ENCODE measurements around the gene ME3. TPM values are rescaled to one million over a fixed set of nuclear protein-coding genes. Genes with fewer than 3 reads are reported as not detected.

Gene ME3
- total RNA-seq, 4 donors from 2014 or later, result 1.9 to 18.3 (median 5.6) TPM

DNA sequence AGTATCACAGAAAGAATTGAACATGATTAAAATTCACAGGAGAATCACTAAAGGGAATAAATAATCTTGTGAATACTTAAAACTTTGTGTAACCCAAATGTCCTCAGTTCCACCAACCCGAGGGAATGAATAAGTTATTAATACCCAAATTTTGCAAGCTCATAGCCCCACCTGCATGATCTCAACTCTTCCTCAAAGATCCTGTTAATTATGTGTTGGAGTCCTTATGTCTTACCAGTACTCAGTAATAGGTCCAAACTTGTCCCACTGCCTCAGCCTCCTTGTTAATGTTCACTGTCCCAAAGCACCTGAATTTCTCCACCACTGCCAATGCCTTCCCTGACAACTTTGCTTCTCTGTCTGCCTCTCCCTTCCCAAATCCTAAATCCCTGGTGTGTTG is 46.1 kb upstream of the ME3 start:
- WGBS, 2 donors, result 30 to 36% methylated on average over 1 of the region's 1 CpG
- TF ChIP-seq POLR2A (IDR thresholded peaks at IDR 0.05), result no peak
- TF ChIP-seq, protein P1, sequence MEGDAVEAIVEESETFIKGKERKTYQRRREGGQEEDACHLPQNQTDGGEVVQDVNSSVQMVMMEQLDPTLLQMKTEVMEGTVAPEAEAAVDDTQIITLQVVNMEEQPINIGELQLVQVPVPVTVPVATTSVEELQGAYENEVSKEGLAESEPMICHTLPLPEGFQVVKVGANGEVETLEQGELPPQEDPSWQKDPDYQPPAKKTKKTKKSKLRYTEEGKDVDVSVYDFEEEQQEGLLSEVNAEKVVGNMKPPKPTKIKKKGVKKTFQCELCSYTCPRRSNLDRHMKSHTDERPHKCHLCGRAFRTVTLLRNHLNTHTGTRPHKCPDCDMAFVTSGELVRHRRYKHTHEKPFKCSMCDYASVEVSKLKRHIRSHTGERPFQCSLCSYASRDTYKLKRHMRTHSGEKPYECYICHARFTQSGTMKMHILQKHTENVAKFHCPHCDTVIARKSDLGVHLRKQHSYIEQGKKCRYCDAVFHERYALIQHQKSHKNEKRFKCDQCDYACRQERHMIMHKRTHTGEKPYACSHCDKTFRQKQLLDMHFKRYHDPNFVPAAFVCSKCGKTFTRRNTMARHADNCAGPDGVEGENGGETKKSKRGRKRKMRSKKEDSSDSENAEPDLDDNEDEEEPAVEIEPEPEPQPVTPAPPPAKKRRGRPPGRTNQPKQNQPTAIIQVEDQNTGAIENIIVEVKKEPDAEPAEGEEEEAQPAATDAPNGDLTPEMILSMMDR (IDR thresholded peaks at IDR 0.05), result no peak
- intact Hi-C loops (cut with DNase I), result no loop called here
- H3K27me3 ChIP-seq, result no peaks in the 10 kb centered on the region
- no peak for DNase-seq
- no peak overlapping the region for H3K4me3 ChIP-seq
- H3K27ac ChIP-seq, result peak overlapping the region; percentile 7 to 60 (median 37)
- no peaks in the 10 kb centered on the region for H3K9me3 ChIP-seq
- peaks cover 0 to 38% (median 16%) of the 10 kb centered on the region in 3 donors for H3K4me1 ChIP-seq
- no peaks in the 10 kb centered on the region for H3K36me3 ChIP-seq

DNA sequence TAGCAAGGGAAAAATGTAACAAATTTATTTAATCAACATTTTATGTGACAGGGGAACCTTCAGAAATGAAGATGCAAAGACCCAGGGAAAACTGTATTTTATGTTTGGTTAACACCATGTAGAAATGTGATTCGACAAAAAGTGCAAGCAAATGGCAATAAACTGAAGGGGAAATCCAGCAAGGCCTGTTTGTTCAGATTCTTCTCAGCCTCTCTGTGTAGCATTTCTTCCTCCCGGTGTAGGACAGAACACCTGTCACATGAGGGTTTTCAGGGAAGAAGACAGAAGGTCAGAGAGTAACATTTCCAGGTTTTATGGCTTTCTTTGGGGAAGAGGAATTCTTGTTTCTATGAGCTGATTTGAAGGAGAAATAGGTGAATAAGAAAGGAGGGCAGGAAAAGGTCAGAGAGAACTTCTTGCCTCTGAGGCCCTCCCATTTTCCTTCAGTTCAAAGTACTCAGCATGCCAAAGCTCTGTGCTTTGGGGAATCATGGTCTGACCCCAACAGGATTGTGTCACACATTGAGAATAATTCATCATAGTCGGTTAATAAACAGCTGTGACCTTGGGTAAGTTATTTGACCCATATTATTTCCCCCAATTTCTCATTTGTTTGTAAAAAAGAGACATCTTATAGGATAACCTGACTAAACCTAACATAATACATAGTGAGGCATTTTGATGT is 45.5 kb upstream of the ME3 start:
- intact Hi-C loops (cut with DNase I), result no loop called here
- Histone ChIP-seq H3K4me1 (peaks cover 0 to 38% (median 16%) of the 10 kb centered on the region in 3 donors), H3K4me3 (no peak overlapping the region), H3K9me3 (no peaks in the 10 kb centered on the region), H3K27me3 (no peaks in the 10 kb centered on the region), H3K36me3 (no peaks in the 10 kb centered on the region), H3K27ac (peak overlapping the region; percentile 7 to 60 (median 37))
- DNase-seq, result no peak
- TF ChIP-seq, protein P1 (IDR thresholded peaks at IDR 0.05), result no peak
- no peak for TF ChIP-seq POLR2A (IDR thresholded peaks at IDR 0.05)
- WGBS, 2 donors, result 45 to 49% methylated on average over 3 of the region's 3 CpGs

DNA sequence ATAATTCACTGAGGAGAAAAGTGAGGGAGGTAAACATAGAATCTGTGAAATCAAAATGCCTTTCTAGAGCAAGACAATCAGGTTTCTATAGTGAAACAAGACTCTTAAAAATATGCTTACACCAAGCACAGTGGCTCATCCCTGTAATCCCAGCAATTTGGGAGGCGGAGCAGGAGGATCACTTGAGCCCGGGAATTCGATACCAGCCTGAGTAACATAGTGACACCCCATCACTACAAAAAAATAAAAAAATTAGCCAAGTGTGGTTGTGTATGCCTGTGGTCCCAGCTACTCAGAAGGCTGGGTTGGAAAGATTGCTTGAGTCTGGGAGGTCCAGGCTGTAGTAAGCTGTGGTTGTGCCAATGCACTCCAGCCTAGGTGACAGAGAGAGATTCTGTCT is 43.2 kb upstream of the ME3 start:
- Histone ChIP-seq H3K9me3 (no peaks in the 10 kb centered on the region), H3K4me3 (no peak overlapping the region), H3K27me3 (no peaks in the 10 kb centered on the region), H3K4me1 (peaks cover 0 to 36% (median 16%) of the 10 kb centered on the region in 3 donors), H3K36me3 (no peaks in the 10 kb centered on the region), H3K27ac (no peak overlapping the region)
- WGBS, 2 donors, result 94% methylated on average over 3 of the region's 3 CpGs
- TF ChIP-seq POLR2A (IDR thresholded peaks at IDR 0.05), result no peak
- intact Hi-C loops (cut with DNase I), result no loop called here
- DNase-seq, result no peak

DNA sequence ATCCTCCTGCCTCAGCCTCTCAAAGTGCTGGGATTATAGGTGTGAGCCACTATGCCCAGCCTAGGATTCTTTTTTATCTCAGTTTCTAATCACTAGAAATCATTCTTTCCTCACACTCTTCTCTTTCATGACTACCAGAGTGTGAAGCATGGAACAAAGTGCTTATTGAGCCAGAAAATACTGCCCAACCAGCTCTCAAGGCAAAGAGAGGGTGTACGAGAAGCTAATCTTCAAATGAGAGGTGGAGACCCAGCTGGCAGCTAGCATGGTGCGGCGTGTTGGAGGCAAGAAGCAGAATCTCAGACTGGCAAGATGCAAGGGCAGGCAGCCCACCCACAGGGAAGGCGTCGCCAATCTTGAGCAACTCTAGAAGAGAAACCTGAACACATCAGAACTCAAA is 41.1 kb upstream of the ME3 start:
- Histone ChIP-seq H3K9me3 (peaks cover 0 to 4% (median 0%) of the 10 kb centered on the region in 3 donors), H3K27me3 (no peaks in the 10 kb centered on the region), H3K27ac (no peak overlapping the region), H3K36me3 (no peaks in the 10 kb centered on the region), H3K4me3 (no peak overlapping the region), H3K4me1 (peaks cover 0 to 16% (median 10%) of the 10 kb centered on the region in 3 donors)
- no peak for DNase-seq
- 88 to 90% methylated on average over 5 of the region's 5 CpGs for WGBS, 2 donors
- intact Hi-C loops (cut with DNase I), result no loop called here
- TF ChIP-seq POLR2A (IDR thresholded peaks at IDR 0.05), result no peak
- TF ChIP-seq, protein P1 (IDR thresholded peaks at IDR 0.05), result no peak

DNA sequence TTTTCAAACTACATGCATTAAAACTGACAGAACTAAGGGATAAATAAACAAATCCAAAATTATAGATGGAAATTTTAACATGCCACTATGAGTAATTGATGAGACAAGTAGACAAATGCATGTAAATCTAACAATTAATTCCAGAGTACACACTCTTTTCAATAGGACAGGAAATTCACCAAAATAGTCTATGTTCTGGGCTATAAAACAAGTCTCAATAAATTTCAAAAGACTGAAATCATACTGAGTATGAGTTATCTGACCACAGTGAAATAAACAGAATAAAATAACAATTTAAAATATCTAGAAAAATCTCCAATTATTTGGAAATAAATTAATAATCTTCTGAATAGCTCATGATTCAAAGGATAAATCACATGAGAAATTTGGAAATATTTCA is 38.5 kb upstream of the ME3 start:
- Histone ChIP-seq H3K9me3 (peaks cover 0 to 4% (median 0%) of the 10 kb centered on the region in 3 donors), H3K27ac (no peak overlapping the region), H3K4me1 (no peaks in the 10 kb centered on the region), H3K4me3 (no peak overlapping the region), H3K27me3 (no peaks in the 10 kb centered on the region), H3K36me3 (no peaks in the 10 kb centered on the region)
- TF ChIP-seq, protein P1 (IDR thresholded peaks at IDR 0.05), result no peak
- no peak for TF ChIP-seq POLR2A (IDR thresholded peaks at IDR 0.05)
- no peak for DNase-seq
- intact Hi-C loops (cut with DNase I), result no loop called here
